HCT116 (cell line): Measurements from ENCODE around the gene SPINK13. TPM values are rescaled to one million over a fixed set of nuclear protein-coding genes. Genes with fewer than 3 reads are reported as not detected.

Source experiments
- ATAC-seq: fragments of 200-7000 bp; cut with Tn5 transposase; 2 replicates; pipeline ENCODE4 v1.9.1; 2020; ENCODE audit warnings: mild to moderate bottlenecking, moderate library complexity
- BruUV-seq: library from RNA; stranded (reverse); fragments of 400-500 nt; replicated peaks from 2 replicates; lab custom pipeline; 2021; lab: Mats Ljungman, UMichigan
- CTCF ChIA-PET: fragments of 300-600 bp; sonication (Branson Sonifier 250); formaldehyde crosslinking; loops from one replicate; lab custom pipeline; 2021; ENCODE audit warnings: antibody characterized with exemption; lab: Charles Lee
- POLR2A ChIA-PET: fragments of 300-600, 350-600 bp; sonication (Branson Sonifier 250); formaldehyde crosslinking; loops from one replicate; lab custom pipeline; 2021; ENCODE audit warnings: antibody characterized with exemption; lab: Charles Lee
- RAD21 ChIA-PET, 2 experiments: fragments of 300-600 bp; sonication (Branson Sonifier 250); formaldehyde crosslinking; loops; one replicate each; lab custom pipeline; 2023; ENCODE audit warnings: low total read pairs in 2 of 2; ENCODE audit not compliant: uncharacterized antibody in 2 of 2, unreplicated experiment in 2 of 2, low non-redundant PET in 1 of 2; lab: Charles Lee
- DNase-seq: peaks from one replicate; pipeline ENCODE4 v3.0.0-alpha.2; 2010; ENCODE audit warnings: low read depth, low spot score
- H2AFZ ChIP-seq: fragments of 200-600 bp; shearing (Covaris generic), sonication (generic); 2 replicates; pipeline ENCODE4 v1.6.1; 2017; ENCODE audit warnings: low read depth, mixed run types, mixed read lengths, antibody characterized with exemption, low read length; ENCODE audit not compliant: poor library complexity, severe bottlenecking
- H3K27ac ChIP-seq: 2 replicates; pipeline ENCODE4 v1.5.1; 2012; ENCODE audit warnings: low read depth, low read length
- H3K27me3 ChIP-seq: fragments of 200-600 bp; sonication (generic); 2 replicates; pipeline ENCODE4 v1.6.1; 2016; ENCODE audit warnings: mixed run types, low read length, mixed read lengths; ENCODE audit not compliant: insufficient read depth
- H3K36me3 ChIP-seq, 2 experiments: fragments of 200-500 bp in 1 of 2; fragments of 200-600 bp in 1 of 2; sonication (Bioruptor generic) in 1 of 2; sonication (generic) in 1 of 2; 2 replicates each; pipeline versions ENCODE4 v1.5.1 to v1.6.1; 2014 to 2016; ENCODE audit warnings: low read length in 2 of 2, inconsistent platforms in 1 of 2, mixed read lengths in 1 of 2, mixed run types in 1 of 2; ENCODE audit not compliant: insufficient read depth in 2 of 2, control insufficient read depth in 1 of 2
- H3K4me1 ChIP-seq, 2 experiments: fragments of 200-600 bp in 1 of 2; sonication (generic) in 1 of 2; 2 replicates each; pipeline versions ENCODE4 v1.5.1 to v1.6.1; 2012 to 2017; ENCODE audit warnings: low read length in 2 of 2, inconsistent platforms in 1 of 2, mild to moderate bottlenecking in 1 of 2, mixed read lengths in 1 of 2, mixed run types in 1 of 2, moderate library complexity in 1 of 2; ENCODE audit not compliant: insufficient read depth in 2 of 2, control insufficient read depth in 1 of 2
- H3K4me2 ChIP-seq: fragments of 200-600 bp; sonication (generic); 2 replicates; pipeline ENCODE4 v1.6.1; 2017; ENCODE audit warnings: mixed run types, low read length, mixed read lengths
- H3K4me3 ChIP-seq, 2 experiments: fragments of 200-600 bp in 1 of 2; sonication (generic) in 1 of 2; replicated peaks in 1 of 2; 2 replicates each; pipeline ENCODE4 v1.5.1; 2011 to 2016; ENCODE audit warnings: low read length in 2 of 2, control low read depth in 1 of 2, low read depth in 1 of 2, mild to moderate bottlenecking in 1 of 2, mixed read lengths in 1 of 2, mixed run types in 1 of 2
- H3K79me2 ChIP-seq: fragments of 200-600 bp; sonication (generic); 2 replicates; pipeline ENCODE4 v1.6.1; 2017; ENCODE audit warnings: mild to moderate bottlenecking, mixed run types, low read length, moderate library complexity, mixed read lengths; ENCODE audit not compliant: insufficient read depth
- H3K9ac ChIP-seq: fragments of 200-600 bp; sonication (generic); 2 replicates; pipeline ENCODE4 v1.6.1; 2016; ENCODE audit warnings: low read length, mixed read lengths
- H3K9me2 ChIP-seq: fragments of 200-600 bp; sonication (generic), shearing (Covaris generic); 2 replicates; pipeline ENCODE4 v1.6.1; 2017; ENCODE audit warnings: mixed run types, mild to moderate bottlenecking, moderate library complexity; ENCODE audit not compliant: insufficient read depth
- H3K9me3 ChIP-seq, 2 experiments: fragments of 200-500 bp in 1 of 2; fragments of 200-600 bp in 1 of 2; sonication (Bioruptor generic) in 1 of 2; sonication (generic) in 1 of 2; 2 replicates each; pipeline ENCODE4 v1.6.1; 2014 to 2017; ENCODE audit warnings: low read length in 2 of 2, mixed read lengths in 2 of 2, inconsistent platforms in 1 of 2, low read depth in 1 of 2, mild to moderate bottlenecking in 1 of 2, mixed run types in 1 of 2, moderate library complexity in 1 of 2; ENCODE audit not compliant: control insufficient read depth in 1 of 2, insufficient read depth in 1 of 2
- H4K20me1 ChIP-seq: fragments of 200-600 bp; sonication (generic), shearing (Covaris generic); 2 replicates; pipeline ENCODE4 v1.6.1; 2017; ENCODE audit warnings: mixed run types, mild to moderate bottlenecking, moderate library complexity; ENCODE audit not compliant: insufficient read depth
- CEBPB ChIP-seq: IDR thresholded peaks from 2 replicates; pipeline ENCODE4 v1.6.1; 2012; ENCODE audit warnings: low read depth
- CTCF ChIP-seq, 3 experiments: fragments of 200-600 bp in 1 of 3; sonication (generic) in 1 of 3; IDR thresholded peaks in 2 of 3; conservative IDR thresholded peaks in 1 of 3; 2 replicates each; pipeline ENCODE4 v1.5.1; 2012 to 2017; ENCODE audit warnings: low read depth in 2 of 3, low read length in 2 of 3, antibody characterized with exemption in 1 of 3, borderline replicate concordance in 1 of 3, control low read depth in 1 of 3, mild to moderate bottlenecking in 1 of 3, mixed read lengths in 1 of 3, mixed run types in 1 of 3, moderate library complexity in 1 of 3; ENCODE audit not compliant: insufficient read depth in 1 of 3
- EGR1 ChIP-seq: IDR thresholded peaks from 2 replicates; pipeline ENCODE4 v1.6.1; 2012; ENCODE audit warnings: low read depth
- EZH2 ChIP-seq: fragments of 200-600 bp; sonication (generic); IDR thresholded peaks from 2 replicates; pipeline ENCODE4 v1.6.1; 2017; ENCODE audit warnings: antibody characterized with exemption, mixed run types
- EZH2phosphoT487 ChIP-seq: fragments of 200-600 bp; IDR thresholded peaks from 2 replicates; pipeline ENCODE4 v1.6.1; 2018; ENCODE audit warnings: antibody characterized with exemption, borderline replicate concordance
- FOSL1 ChIP-seq: IDR thresholded peaks from 2 replicates; pipeline ENCODE4 v1.6.1; 2012; ENCODE audit warnings: low read depth
- JUND ChIP-seq: IDR thresholded peaks from 2 replicates; pipeline ENCODE4 v1.6.1; 2012
- MAX ChIP-seq: IDR thresholded peaks from 2 replicates; pipeline ENCODE4 v1.6.1; 2012
- POLR2A ChIP-seq: IDR thresholded peaks from 2 replicates; pipeline ENCODE4 v1.7.0; 2011; ENCODE audit warnings: borderline replicate concordance; ENCODE audit not compliant: insufficient read depth, insufficient read length; ENCODE audit errors: extremely low read depth
- POLR2AphosphoS5 ChIP-seq: IDR thresholded peaks from 2 replicates; pipeline ENCODE4 v1.6.1; 2011; ENCODE audit warnings: mild to moderate bottlenecking, low read depth, low read length, moderate library complexity
- RAD21 ChIP-seq: IDR thresholded peaks from 2 replicates; pipeline ENCODE4 v1.6.1; 2012; ENCODE audit warnings: low read depth, mild to moderate bottlenecking
- REST ChIP-seq: IDR thresholded peaks from 2 replicates; pipeline ENCODE4 v1.6.1; 2012; ENCODE audit warnings: low read depth
- SRF ChIP-seq: IDR thresholded peaks from 2 replicates; pipeline ENCODE4 v1.6.1; 2012; ENCODE audit warnings: low read depth
- YY1 ChIP-seq: IDR thresholded peaks from 2 replicates; pipeline ENCODE4 v1.6.1; 2011; ENCODE audit warnings: low read length, low read depth, moderate library complexity, mild to moderate bottlenecking; ENCODE audit not compliant: insufficient replicate concordance; ENCODE audit errors: extremely low read depth
- ZFX ChIP-seq: fragments of 450-650 bp; IDR thresholded peaks from 2 replicates; pipeline ENCODE4 v1.6.1; 2017
- ZNF274 ChIP-seq: fragments of 200-500 bp; sonication (Bioruptor generic); IDR thresholded peaks from 2 replicates; pipeline ENCODE4 v1.6.1; 2014; ENCODE audit warnings: mild to moderate bottlenecking, low read depth, low read length, inconsistent platforms
- intact Hi-C: fragments of 100-400 bp; cut with micrococcal nuclease; formaldehyde crosslinking; loops from 2 replicates; pipeline ENCODE4 v1.10.0; 2022
- total RNA-seq: library from RNA; stranded (reverse); gene quantifications from one replicate; pipeline ENCODE4 v1.2.1, GENCODE V29; 2021; ENCODE audit not compliant: unreplicated experiment
- TF ChIP-seq, protein P1 (sequence below): IDR thresholded peaks from 2 replicates; pipeline ENCODE4 v1.6.1; 2012
- TF ChIP-seq, protein P2 (sequence below): IDR thresholded peaks from 2 replicates; pipeline ENCODE4 v1.6.1; 2011; ENCODE audit warnings: mild to moderate bottlenecking, low read length, moderate library complexity; ENCODE audit not compliant: insufficient replicate concordance; ENCODE audit errors: extremely low read depth

The SPINK13 gene
- total RNA-seq, 1 experiment from 2014 or later = not detected

DNA sequence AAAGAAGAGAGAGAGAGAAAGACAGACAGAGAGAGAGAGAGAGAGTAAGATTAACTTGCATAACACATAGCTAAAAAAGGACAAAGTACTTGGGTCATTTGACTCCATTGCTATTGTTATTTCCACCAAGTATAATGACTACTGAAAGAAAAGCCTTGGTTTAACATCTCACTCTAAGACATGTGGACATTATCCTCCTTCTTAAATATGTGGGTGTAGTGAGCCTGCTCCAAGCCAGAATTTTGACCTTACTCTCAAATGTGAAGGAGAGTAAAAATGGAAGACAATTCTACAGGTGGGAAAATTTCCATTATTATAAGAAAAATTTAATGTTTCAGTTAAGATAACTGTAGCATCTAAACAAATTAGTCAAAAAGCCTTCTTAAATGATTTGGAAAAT is 38.8 kb upstream of the SPINK13 start:
- H4K20me1 ChIP-seq = no peaks in the 10 kb centered on the region
- no peak for ATAC-seq
- intact Hi-C loops = no loop called here
- H3K9me2 ChIP-seq = no peaks in the 10 kb centered on the region
- H3K27ac ChIP-seq = no peak overlapping the region
- H3K9ac ChIP-seq = no peak overlapping the region
- H3K4me3 ChIP-seq = no peak overlapping the region
- ChIA-PET RAD21 (no interaction called here), CTCF (no interaction called here)
- no peaks in the 10 kb centered on the region for H3K9me3 ChIP-seq
- H2AFZ ChIP-seq = no peak overlapping the region
- no peaks in the 10 kb centered on the region for H3K27me3 ChIP-seq
- no peaks in the 10 kb centered on the region for H3K4me1 ChIP-seq
- no peak for DNase-seq
- H3K36me3 ChIP-seq = no peaks in the 10 kb centered on the region
- H3K4me2 ChIP-seq = no peak overlapping the region
- H3K79me2 ChIP-seq = no peaks in the 10 kb centered on the region
- TF ChIP-seq CTCF (IDR thresholded peaks at IDR 0.05 in 2 of 3, conservative IDR thresholded peaks at IDR 0.05 in 1 of 3; ENCODE audit: borderline replicate concordance in 1 of 3, insufficient read depth in 1 of 3, low read depth in 2 of 3, low read length in 2 of 3) = no peak
- TF ChIP-seq ZFX = no peak
- no peak for TF ChIP-seq SRF
- TF ChIP-seq ZNF274 = no peak
- no peak for TF ChIP-seq RAD21
- TF ChIP-seq EZH2 = no peak
- no peak for TF ChIP-seq EGR1
- TF ChIP-seq POLR2A = no peak
- no peak for TF ChIP-seq EZH2phosphoT487
- no peak for TF ChIP-seq MAX
- no peak for TF ChIP-seq REST
- TF ChIP-seq, protein P1, sequence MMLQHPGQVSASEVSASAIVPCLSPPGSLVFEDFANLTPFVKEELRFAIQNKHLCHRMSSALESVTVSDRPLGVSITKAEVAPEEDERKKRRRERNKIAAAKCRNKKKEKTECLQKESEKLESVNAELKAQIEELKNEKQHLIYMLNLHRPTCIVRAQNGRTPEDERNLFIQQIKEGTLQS = no peak
- no peak for TF ChIP-seq YY1
- TF ChIP-seq POLR2AphosphoS5 = no peak
- no peak for TF ChIP-seq CEBPB
- TF ChIP-seq, protein P2, sequence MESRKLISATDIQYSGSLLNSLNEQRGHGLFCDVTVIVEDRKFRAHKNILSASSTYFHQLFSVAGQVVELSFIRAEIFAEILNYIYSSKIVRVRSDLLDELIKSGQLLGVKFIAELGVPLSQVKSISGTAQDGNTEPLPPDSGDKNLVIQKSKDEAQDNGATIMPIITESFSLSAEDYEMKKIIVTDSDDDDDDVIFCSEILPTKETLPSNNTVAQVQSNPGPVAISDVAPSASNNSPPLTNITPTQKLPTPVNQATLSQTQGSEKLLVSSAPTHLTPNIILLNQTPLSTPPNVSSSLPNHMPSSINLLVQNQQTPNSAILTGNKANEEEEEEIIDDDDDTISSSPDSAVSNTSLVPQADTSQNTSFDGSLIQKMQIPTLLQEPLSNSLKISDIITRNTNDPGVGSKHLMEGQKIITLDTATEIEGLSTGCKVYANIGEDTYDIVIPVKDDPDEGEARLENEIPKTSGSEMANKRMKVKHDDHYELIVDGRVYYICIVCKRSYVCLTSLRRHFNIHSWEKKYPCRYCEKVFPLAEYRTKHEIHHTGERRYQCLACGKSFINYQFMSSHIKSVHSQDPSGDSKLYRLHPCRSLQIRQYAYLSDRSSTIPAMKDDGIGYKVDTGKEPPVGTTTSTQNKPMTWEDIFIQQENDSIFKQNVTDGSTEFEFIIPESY = no peak
- TF ChIP-seq JUND = no peak
- no peak for TF ChIP-seq FOSL1
- TF ChIP-seq, all 23 proteins: peak for 0
- POLR2A ChIA-PET = no interaction called here
- BruUV-seq = no TSS peak
